Measurements from ENCODE around the gene TES. TPM values are rescaled to one million over a fixed set of nuclear protein-coding genes. Genes with fewer than 3 reads are reported as not detected.

Gene TES
- total and polyA plus RNA-seq, 2 experiments from 2014 or later: 37.3 to 38.3 TPM

GRCh38 chr7:116305485-116306408 is 95.4 kb downstream of the TES start:
- Histone ChIP-seq H3K9me2 (ENCODE audit: insufficient read depth) (0 out of 2 replicates have a peak, but pooled peaks cover 4% of the 10 kb centered on the region), H3K4me2 (no peak overlapping the region), H3K27ac (ENCODE audit: low read depth) (no peak overlapping the region), H4K20me1 (replicated peaks; ENCODE audit: insufficient read depth) (no peaks in the 10 kb centered on the region), H3F3A (replicated peaks; ENCODE audit: low read depth) (no peaks in the 10 kb centered on the region), H3K27me3 (ENCODE audit: insufficient read depth) (no peaks in the 10 kb centered on the region), H3K79me2 (replicated peaks; ENCODE audit: insufficient read depth) (no peaks in the 10 kb centered on the region), H3K4me1 (ENCODE audit: insufficient read depth) (no peaks in the 10 kb centered on the region), H2AFZ (peak overlapping the region; percentile 61), H3K36me3 (ENCODE audit: insufficient read depth) (no peaks in the 10 kb centered on the region), H3K4me3 (no peak overlapping the region)
- H3K4me3 Mint-ChIP-seq: no peak overlapping the region
- H3K4me1 Mint-ChIP-seq: no peaks in the 10 kb centered on the region
- TF ChIP-seq POLR2AphosphoS5 (IDR thresholded peaks at IDR 0.05; ENCODE audit: low read depth): no peak
- TF ChIP-seq CREB1 (CRISPR knock-in tag; IDR thresholded peaks at IDR 0.05; ENCODE audit: low read depth): no peak
- no peak for TF ChIP-seq ZNF114 (CRISPR knock-in tag; IDR thresholded peaks at IDR 0.05)
- TF ChIP-seq REST (IDR thresholded peaks at IDR 0.05; ENCODE audit: unreplicated experiment): no peak
- no peak for TF ChIP-seq ZNF462 (CRISPR knock-in tag; IDR thresholded peaks at IDR 0.05)
- TF ChIP-seq ETS1 (IDR thresholded peaks at IDR 0.05): no peak
- no peak overlapping the region for H3K27ac Mint-ChIP-seq
- ATAC-seq: no peak
- no peaks in the 10 kb centered on the region for H3K27me3 Mint-ChIP-seq (ENCODE audit: insufficient read depth, low read depth, poor library complexity)
- DNase-seq (ENCODE audit: low spot score): no peak
- H3K9me3 Mint-ChIP-seq: no peaks in the 10 kb centered on the region
- no peaks in the 10 kb centered on the region for H3K36me3 Mint-ChIP-seq (ENCODE audit: low read depth)
